ENCODE measurements around the gene DENND1C.
"Not testable (repeated sequence)": the region's sequence is repeated elsewhere in the genome, so short reads cannot be mapped to it uniquely, and the experiment has no call there.

Gene DENND1C

DNA sequence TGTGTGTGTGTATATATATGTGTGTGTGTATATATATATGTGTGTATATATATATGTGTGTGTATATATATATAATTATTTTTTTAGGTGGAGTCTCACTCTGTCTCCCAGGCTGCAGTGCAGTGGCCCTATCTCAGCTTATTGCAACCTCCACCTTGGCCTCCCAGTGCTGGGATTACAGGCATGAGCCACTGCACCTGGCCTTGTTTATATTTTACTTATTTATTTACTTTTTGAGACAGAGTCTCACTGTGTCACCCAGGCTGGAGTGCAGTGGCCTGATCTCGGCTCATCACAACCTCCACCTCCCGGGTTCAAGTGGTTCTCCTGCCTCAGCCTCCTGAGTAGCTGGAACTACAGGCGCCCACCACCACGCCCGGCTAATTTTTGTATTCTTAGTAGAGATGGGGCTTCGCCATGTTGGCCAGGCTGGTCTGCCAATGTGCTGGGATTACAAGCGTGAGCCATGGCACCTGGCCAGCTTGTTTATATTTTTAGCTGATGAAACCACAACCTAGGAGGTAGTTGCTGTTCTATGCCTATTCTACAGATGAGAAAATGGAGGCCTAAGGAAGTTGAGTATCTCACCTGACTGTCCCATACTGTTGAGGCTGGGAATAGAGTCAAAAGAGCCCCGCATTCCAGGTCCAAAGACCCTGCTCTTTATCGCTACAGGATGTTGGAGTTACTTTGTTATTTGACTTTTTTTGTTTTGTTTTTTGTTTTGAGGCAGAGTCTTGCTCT lies 26.6 kb upstream of the DENND1C start:
- not testable (repeated sequence) for DNase-seq

- DNase-seq: no peak
Observed at GRCh38 chr19:6503407-6504201, 22.0 kb upstream of the DENND1C start.

DNA sequence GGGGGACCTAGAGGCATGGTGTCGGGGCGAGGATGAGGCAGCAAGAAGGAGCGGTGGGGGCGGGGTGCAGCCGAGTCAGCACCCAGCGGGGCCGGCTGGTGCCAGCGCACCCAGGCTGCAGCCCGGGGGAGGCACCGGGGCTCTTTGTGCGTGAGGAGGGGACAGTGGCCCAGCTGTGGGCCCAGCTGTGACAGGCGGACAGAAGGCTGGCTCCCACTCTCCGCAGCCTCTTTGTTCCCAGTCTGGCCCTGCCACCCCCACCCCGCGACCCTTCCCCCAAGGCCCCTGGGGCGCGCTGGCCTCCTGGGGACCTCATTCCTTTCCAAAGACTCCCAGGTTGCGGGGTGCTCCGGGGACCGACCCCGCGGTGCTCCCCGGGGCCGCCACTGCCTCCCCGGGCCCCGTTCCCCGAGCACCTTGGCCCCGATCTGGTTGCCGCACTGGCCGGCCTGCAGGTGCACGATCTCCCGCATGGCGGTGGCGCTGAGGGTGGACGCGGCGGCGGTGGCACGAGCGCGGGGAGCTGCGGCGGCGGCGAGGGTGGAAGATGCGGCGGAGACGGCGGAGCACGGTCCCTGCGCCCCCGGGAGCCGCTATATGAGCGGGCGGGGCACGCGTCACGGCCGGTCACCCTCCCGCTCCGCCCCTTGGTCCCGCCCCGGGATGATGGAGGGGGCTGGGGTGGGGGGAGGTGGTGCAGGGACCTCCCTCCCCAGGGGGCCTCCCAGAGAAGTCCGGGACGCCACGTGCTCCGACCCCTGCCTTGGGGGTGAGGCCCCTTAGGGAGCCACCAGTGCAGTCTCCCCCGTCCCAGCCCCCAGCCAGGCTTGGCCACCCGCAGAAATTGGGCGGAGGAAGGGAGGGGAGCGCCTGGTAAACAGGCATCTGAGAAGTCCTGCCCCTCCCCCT lies 20.4 kb upstream of the DENND1C start, which contains the start of gene TUBB4A:
Gene TUBB4A, minus strand, starts transcription at position 570 of the 909 bp plus-strand sequence. Its CDS starts 97 bp downstream, at position 473.
- no peak for DNase-seq

DNA sequence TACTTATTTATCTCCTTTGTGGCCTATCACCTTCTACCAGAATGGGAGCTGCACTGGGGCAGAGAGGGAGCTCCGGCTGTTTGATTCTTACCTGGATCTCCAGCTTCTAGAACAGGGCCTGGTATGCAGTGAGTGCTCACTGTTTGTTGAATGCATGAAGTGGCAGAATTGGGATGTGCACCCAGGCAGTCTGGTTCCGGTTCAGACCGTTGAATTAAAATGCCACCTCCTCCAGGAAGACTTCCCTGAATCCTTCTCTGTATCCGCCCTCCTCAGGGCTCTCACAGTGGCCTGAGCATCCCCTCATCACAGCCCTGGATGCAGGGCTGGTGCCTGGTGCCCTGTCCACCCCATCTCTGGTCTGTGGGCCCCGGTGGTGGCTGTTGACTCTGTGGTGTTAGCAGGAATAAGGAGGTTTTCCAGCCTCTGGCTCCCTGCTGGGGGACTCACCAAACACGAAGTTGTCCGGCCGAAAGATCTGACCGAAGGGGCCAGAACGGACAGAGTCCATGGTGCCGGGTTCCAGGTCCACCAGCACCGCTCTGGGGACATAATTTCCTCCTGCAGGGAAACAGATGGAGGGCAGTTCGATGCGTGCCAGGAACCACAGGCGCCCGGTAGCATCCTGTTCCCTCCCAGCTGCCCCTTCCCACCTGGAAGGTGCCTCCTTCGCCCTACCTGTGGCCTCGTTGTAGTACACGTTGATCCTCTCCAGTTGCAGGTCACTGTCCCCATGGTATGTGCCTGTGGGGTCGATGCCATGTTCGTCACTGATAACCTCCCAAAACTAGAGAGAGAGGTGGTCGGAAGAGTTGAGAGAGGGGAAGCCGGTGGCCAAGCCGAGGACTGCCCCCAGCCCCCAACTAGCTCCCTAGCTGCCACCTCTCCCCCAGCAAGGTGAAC lies 19.5 kb upstream of the DENND1C start:
- no peak for DNase-seq

GRCh38 chr19:6499052-6499790 lies 17.6 kb upstream of the DENND1C start:
- no peak for DNase-seq

DNA sequence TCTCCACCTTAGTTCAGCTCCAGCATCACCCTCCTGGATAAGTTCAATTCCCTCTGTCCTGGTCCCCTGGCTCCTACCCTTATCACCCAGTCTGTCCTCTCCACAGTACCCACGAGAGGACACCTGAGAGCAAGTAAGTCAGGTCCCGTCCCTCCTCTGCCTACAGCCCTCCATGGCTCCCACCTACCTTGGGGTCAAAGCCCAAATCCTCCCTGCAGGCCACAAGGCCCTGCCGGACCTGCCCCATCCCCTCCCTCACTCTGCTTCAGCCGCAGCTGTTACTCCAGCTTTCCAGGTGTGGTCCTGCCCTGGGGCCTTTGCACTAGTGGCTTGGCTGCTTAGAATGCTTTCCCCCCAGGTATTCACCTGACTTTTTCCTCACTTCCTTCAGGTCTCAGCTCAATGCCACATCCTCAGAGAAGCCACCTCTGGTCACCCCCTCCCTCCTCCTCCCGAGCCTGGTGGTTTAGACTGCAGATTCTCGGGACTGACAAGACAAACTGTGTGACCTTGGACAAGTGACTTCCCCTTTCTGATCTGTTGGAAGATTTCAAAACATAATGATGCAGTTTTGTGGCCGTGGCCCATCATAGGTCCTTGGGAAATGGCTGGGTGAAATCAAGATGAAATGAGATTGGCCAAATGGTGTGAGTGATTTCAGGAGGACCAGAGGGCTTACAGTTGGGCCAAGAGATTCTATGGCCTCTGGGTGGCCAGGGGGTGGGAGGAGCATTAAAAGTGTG lies 16.9 kb upstream of the DENND1C start:
- no peak for DNase-seq

DNA sequence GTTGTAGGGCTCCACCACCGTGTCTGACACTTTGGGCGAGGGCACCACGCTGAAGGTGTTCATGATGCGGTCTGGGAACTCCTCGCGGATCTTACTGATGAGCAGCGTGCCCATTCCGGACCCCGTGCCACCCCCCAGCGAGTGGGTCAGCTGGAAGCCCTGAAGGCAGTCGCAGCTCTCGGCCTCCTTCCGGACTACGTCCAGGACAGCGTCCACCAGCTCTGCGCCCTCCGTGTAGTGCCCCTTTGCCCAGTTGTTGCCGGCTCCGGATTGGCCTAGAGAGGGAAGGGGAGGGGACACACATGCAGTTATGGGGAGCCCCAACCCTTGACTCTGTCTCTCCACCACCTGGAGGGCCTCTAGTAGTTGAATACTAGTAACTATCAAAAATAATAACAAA lies 14.4 kb upstream of the DENND1C start:
- no peak for DNase-seq

- DNase-seq: no peak
Observed at GRCh38 chr19:6494438-6495036, 12.9 kb upstream of the DENND1C start.

- no peak for DNase-seq
Observed at GRCh38 chr19:6491802-6492592, 10.4 kb upstream of the DENND1C start.

- DNase-seq: no peak
Observed at GRCh38 chr19:6490134-6490533, 8.5 kb upstream of the DENND1C start.

DNA sequence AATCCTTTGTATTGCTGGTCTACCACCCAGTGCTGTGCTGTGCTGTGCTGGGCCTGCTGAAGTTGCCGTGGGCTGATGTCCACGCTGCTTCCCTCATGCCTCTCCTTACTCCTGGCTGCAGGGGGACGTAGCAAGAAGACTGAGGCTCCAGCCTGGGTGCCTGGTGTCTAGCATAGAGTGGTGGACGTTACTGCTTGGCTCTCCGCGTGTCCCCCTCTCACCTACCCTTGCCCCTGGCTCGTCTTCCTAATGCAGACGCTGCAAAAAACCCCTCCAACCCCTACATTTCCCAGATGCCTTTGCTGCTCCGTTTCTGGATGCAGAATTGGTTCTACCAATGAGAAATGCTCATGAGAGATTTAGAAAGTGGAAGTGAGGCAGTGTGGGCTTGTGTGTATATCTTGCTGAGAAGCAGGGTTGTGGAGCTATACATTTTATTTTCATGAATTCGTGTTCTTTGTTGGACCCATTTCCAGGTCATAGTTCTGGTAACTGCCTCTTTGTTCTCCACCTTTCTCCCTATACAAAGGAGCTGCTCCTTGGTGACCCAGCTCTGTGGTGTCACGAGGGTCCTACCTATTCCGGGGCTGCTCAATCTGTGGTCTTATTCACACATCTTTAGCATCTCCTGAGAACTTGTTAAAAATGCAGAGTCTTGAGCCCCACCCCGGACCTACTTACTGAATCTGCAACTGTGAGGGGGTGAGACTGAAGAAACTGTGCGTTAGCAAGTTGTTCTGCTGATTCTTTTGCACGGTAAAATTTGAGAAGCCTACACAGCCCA lies 7.9 kb upstream of the DENND1C start:
- no peak for DNase-seq

DNA sequence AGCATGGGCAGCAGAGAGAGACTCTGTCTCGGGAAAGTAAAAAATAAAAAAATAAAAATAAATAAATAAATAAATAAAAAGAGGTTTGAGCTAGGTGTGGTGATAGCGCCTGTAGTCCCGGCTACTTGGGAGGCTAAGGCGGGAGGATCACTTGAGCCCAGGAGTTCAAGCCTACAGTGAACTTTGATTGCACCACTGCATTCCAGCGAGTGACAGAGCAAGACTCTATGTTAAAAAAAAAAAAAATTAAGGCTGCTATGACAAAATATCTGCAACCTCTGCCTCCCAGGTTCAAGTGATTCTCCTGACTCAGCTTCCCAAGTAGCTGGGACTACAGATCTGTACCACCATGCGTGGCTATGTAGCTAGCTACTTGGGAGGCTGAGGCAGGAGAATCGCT lies 3.2 kb upstream of the DENND1C start:
- DNase-seq: no peak

DNA sequence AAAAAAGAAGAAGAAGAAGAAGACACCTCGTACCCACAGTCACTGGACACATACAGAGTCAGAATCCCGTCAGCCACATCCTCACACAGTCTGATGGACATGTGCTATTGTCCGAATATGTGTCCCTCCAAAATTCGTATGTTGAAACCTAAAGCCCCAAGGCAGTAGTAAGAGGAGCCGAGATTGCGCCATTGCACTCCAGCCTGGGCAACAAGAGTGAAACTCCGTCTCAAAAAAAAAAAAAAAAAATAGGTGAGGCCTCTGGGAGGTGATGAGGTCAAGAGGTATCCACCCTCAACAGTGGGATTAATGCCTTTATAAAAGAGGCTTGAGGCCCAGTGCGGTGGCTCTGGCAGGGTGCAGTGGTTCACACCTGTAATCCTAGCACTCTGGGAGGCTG lies 2.6 kb upstream of the DENND1C start:
- DNase-seq: no peak

GRCh38 chr19:6483235-6483634 lies 1.6 kb upstream of the DENND1C start:
- no peak for DNase-seq

- DNase-seq: no peak
Observed at GRCh38 chr19:6482343-6482686, 728 bp upstream of the DENND1C start.

DNA sequence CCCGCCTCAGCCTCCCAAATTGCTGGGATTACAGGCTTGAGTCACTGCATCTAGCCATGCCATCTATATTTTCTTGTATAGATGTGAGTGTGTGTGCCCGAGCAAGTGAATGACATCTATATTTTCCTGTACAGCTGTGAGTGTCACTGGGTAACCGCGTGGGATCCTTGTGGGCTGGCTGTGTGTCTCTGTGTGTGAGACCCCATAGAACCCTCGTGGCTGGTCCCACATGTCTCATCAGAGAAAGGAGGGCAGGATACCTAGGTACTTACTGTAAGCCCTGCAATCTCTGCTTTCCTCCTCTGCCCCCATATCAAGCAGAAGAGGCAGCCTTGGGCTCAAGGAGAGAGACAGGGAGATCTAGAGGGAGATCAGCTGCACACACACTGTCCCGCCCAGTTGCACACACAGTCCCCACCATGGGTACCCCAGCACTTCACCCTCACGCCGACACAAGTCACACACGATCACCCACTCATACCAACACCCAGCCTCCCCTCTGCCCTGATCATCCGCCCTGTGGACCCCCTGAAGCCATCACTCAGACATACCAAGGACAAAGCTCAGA lies 655 bp downstream of the DENND1C start:
- no peak for DNase-seq

GRCh38 chr19:6479836-6480398 lies 1.7 kb downstream of the DENND1C start:
- DNase-seq: no peak

- no peak for DNase-seq
Observed at GRCh38 chr19:6478815-6479214, 2.8 kb downstream of the DENND1C start.

Data from stimulated activated naive CD4-positive, alpha-beta T cell treated with Interleukin-2 at 50 U/mL for 16 hours (primary cell).